ENCODE data around the gene GOLGA3. TPM values are rescaled to one million over a fixed set of nuclear protein-coding genes. Genes with fewer than 3 reads are reported as not detected.
"Not testable (repeated sequence)": the region's sequence is repeated elsewhere in the genome, so short reads cannot be mapped to it uniquely, and the experiment has no call there.

GOLGA3 gene
- total RNA-seq, 1 donor, result 127 TPM

GRCh38 chr12:132795847-132796246 lies 32.8 kb downstream of the GOLGA3 start:
- Histone ChIP-seq H3K36me3 (ENCODE audit: insufficient read depth, low read length) (peaks cover 82% of the 10 kb centered on the region), H3K27me3 (ENCODE audit: insufficient read depth, low read length) (no peaks in the 10 kb centered on the region), H3K4me2 (ENCODE audit: insufficient read depth, low read length) (no peak overlapping the region), H3K4me1 (ENCODE audit: insufficient read depth, low read length) (no peaks in the 10 kb centered on the region), H3K79me2 (ENCODE audit: insufficient read depth, low read length) (peaks cover 64% of the 10 kb centered on the region), H2AFZ (ENCODE audit: low read length) (no peak overlapping the region), H3K4me3 (ENCODE audit: insufficient read depth, low read length) (no peak overlapping the region), H3K27ac (ENCODE audit: low read depth, low read length) (no peak overlapping the region), H4K20me1 (ENCODE audit: insufficient read depth, low read length) (peaks cover 39% of the 10 kb centered on the region), H3K9me3 (ENCODE audit: low read depth, low read length) (no peaks in the 10 kb centered on the region)
- no peak for TF ChIP-seq CTCF (IDR thresholded peaks at IDR 0.05; ENCODE audit: extremely low read depth, low read depth, low read length)
- DNase-seq (ENCODE audit: insufficient read length, low spot score, missing footprints), result no peak

GRCh38 chr12:132791940-132792339 lies 36.7 kb downstream of the GOLGA3 start:
- not testable (repeated sequence) for H3K4me2 ChIP-seq (ENCODE audit: insufficient read depth, low read length); H3K9me3 ChIP-seq (ENCODE audit: low read depth, low read length); H3K4me1 ChIP-seq (ENCODE audit: insufficient read depth, low read length); H3K4me3 ChIP-seq (ENCODE audit: insufficient read depth, low read length); DNase-seq (ENCODE audit: insufficient read length, low spot score, missing footprints); H3K27me3 ChIP-seq (ENCODE audit: insufficient read depth, low read length); H2AFZ ChIP-seq (ENCODE audit: low read length); H3K27ac ChIP-seq (ENCODE audit: low read depth, low read length)
- H3K36me3 ChIP-seq (ENCODE audit: insufficient read depth, low read length), result peaks cover 61% of the 10 kb centered on the region
- peaks cover 61% of the 10 kb centered on the region for H3K79me2 ChIP-seq (ENCODE audit: insufficient read depth, low read length)
- H4K20me1 ChIP-seq (ENCODE audit: insufficient read depth, low read length), result peaks cover 35% of the 10 kb centered on the region

GRCh38 chr12:132789099-132789471 lies 39.6 kb downstream of the GOLGA3 start:
- H3K36me3 ChIP-seq (ENCODE audit: insufficient read depth, low read length), result peaks cover 61% of the 10 kb centered on the region
- H3K4me3 ChIP-seq (ENCODE audit: insufficient read depth, low read length), result no peak overlapping the region
- H3K27ac ChIP-seq (ENCODE audit: low read depth, low read length), result no peak overlapping the region
- no peaks in the 10 kb centered on the region for H3K4me1 ChIP-seq (ENCODE audit: insufficient read depth, low read length)
- peaks cover 34% of the 10 kb centered on the region for H4K20me1 ChIP-seq (ENCODE audit: insufficient read depth, low read length)
- DNase-seq (ENCODE audit: insufficient read length, low spot score, missing footprints), result no peak
- no peak overlapping the region for H2AFZ ChIP-seq (ENCODE audit: low read length)
- TF ChIP-seq CTCF (IDR thresholded peaks at IDR 0.05; ENCODE audit: extremely low read depth, low read depth, low read length), result no peak
- H3K4me2 ChIP-seq (ENCODE audit: insufficient read depth, low read length), result no peak overlapping the region
- peaks cover 58% of the 10 kb centered on the region for H3K79me2 ChIP-seq (ENCODE audit: insufficient read depth, low read length)
- H3K9me3 ChIP-seq (ENCODE audit: low read depth, low read length), result no peaks in the 10 kb centered on the region
- no peaks in the 10 kb centered on the region for H3K27me3 ChIP-seq (ENCODE audit: insufficient read depth, low read length)

- Histone ChIP-seq H2AFZ (ENCODE audit: low read length) (no peak overlapping the region), H3K27ac (ENCODE audit: low read depth, low read length) (no peak overlapping the region), H3K4me3 (ENCODE audit: insufficient read depth, low read length) (no peak overlapping the region), H3K4me2 (ENCODE audit: insufficient read depth, low read length) (no peak overlapping the region), H3K9me3 (ENCODE audit: low read depth, low read length) (no peaks in the 10 kb centered on the region), H3K36me3 (ENCODE audit: insufficient read depth, low read length) (peaks cover 62% of the 10 kb centered on the region), H3K27me3 (ENCODE audit: insufficient read depth, low read length) (no peaks in the 10 kb centered on the region), H3K4me1 (ENCODE audit: insufficient read depth, low read length) (no peaks in the 10 kb centered on the region), H3K79me2 (ENCODE audit: insufficient read depth, low read length) (peaks cover 55% of the 10 kb centered on the region), H4K20me1 (ENCODE audit: insufficient read depth, low read length) (peaks cover 29% of the 10 kb centered on the region)
- TF ChIP-seq CTCF (IDR thresholded peaks at IDR 0.05; ENCODE audit: extremely low read depth, low read depth, low read length), result no peak
- DNase-seq (ENCODE audit: insufficient read length, low spot score, missing footprints), result no peak
These were observed 40.1 kb downstream of the GOLGA3 start for GRCh38 chr12:132788375-132789098.
